Suprapubic skin (tissue), 3 donors: Measurements from ENCODE around the gene CYP46A1.

ENCODE experiments used
- EP300 ChIP-seq: sonication (generic); formaldehyde crosslinking; IDR thresholded peaks from one replicate; pipeline ENCODE4 v1.6.1; 2017; ENCODE audit warnings: antibody characterized with exemption
- POLR2A ChIP-seq, 2 donors: fragments of 450-650 bp; IDR thresholded peaks; one replicate each; pipeline ENCODE4 v1.6.1; 2017; ENCODE audit warnings: antibody characterized with exemption in 2 of 2, mild to moderate bottlenecking in 2 of 2, moderate library complexity in 2 of 2
- TF ChIP-seq, protein P1 (sequence below), 2 donors: fragments of 200-600 bp in 1 of 2; fragments of 450-650 bp in 1 of 2; sonication (generic) in 1 of 2; IDR thresholded peaks; one replicate each; pipeline ENCODE4 v1.5.1; 2016 to 2019; ENCODE audit warnings: antibody characterized with exemption in 2 of 2, mild to moderate bottlenecking in 1 of 2, moderate library complexity in 1 of 2

DNA sequence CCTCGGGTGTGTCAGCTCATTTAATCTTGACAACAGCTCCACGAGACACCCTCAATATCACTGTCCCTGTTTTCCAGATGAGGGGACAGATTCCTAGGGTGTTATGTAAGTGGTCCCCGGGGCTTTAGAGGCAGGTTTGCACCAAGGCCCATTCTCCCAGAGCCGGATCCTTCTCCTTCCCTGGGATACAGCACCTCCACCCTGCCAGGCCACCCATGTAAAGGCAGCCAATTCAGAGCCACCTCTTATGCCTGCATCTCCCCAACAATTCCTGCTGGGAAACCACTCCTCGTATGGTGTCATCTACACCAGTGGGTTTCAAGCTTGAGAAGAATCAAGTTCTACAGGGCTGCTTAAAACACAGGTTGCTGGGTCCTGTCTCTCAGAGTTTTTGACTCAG lies 4.1 kb upstream of the CYP46A1 start:
- TF ChIP-seq POLR2A (IDR thresholded peaks at IDR 0.05) = no peak
- TF ChIP-seq, protein P1, sequence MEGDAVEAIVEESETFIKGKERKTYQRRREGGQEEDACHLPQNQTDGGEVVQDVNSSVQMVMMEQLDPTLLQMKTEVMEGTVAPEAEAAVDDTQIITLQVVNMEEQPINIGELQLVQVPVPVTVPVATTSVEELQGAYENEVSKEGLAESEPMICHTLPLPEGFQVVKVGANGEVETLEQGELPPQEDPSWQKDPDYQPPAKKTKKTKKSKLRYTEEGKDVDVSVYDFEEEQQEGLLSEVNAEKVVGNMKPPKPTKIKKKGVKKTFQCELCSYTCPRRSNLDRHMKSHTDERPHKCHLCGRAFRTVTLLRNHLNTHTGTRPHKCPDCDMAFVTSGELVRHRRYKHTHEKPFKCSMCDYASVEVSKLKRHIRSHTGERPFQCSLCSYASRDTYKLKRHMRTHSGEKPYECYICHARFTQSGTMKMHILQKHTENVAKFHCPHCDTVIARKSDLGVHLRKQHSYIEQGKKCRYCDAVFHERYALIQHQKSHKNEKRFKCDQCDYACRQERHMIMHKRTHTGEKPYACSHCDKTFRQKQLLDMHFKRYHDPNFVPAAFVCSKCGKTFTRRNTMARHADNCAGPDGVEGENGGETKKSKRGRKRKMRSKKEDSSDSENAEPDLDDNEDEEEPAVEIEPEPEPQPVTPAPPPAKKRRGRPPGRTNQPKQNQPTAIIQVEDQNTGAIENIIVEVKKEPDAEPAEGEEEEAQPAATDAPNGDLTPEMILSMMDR (IDR thresholded peaks at IDR 0.05) = no peak
- no peak for TF ChIP-seq EP300
